HG03060 (cell line): ENCODE results near the gene IFIT5.
"Not testable (repeated sequence)": the region's sequence is repeated elsewhere in the genome, so short reads cannot be mapped to it uniquely, and the experiment has no call there.

Experiments
- ATAC-seq: cut with Tn5 transposase; IDR thresholded peaks from one replicate; pipeline ENCODE4 v1.9.1; 2021; ENCODE audit warnings: low read depth, moderate number of reproducible peaks; ENCODE audit not compliant: unreplicated experiment

Gene IFIT5

GRCh38 chr10:89391907-89392756 lies 22.2 kb upstream of the IFIT5 start, which contains the start of gene IFIT1:
Gene IFIT1 (plus strand): TSS chr10:89392623. CDS start chr10:89392713, 90 bp downstream.
- ATAC-seq = peak; percentile 48

DNA sequence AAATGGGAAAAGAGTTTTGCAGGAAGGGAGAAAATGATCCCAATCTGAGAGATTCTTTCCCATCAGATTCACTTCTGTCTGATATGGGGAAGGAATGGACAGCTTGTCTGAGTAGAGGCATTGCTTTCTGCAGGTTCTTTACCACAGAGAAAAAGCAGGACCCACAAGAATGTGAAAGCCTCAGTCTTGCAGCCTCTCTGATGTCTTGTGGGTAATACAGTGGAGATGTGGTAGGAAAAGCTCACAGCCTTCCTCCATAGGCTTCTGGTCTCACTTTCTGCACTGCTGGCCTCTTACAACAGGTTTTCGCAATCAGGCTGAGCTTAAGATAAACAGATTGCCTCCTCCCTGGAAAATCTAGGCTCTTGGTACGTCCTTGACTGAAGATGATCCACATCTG lies 21.4 kb upstream of the IFIT5 start:
- no peak for ATAC-seq

DNA sequence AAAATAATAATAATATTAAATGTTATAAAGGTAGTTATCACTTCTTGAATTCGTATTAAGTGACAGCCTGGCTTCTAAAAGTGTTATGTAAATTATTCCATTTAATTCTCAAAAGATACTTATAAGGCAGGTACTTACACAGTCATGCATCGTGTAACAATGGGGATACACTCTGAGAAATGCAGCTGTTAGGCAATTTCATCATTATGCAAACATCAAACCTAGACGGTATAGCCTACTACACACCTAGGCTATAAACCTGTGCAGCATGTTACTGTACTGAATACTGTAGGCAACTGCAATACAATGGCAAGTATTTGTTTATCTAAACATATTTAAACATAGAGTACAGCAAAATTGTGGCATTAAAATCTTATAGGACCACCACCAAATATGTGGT lies 20.5 kb upstream of the IFIT5 start:
- ATAC-seq = no peak

DNA sequence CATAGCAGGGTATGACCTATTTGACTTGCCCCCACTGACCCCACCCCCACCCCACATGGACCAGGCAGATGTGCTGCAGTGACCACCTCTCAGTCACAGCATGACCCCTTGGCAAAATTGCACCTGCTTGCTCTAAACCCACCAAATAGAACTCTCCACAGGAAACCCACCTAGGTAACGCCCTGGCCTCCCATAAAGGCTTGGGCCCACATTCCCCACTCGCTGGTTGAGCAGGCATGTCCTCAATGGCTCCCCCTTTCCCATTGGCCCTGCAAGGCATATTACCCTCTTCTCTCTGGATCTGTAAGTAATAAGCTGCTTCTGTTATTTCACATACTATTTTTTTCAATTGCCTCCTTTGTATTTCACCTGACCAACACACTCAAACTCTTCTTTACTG lies 19.2 kb upstream of the IFIT5 start:
- no peak for ATAC-seq

DNA sequence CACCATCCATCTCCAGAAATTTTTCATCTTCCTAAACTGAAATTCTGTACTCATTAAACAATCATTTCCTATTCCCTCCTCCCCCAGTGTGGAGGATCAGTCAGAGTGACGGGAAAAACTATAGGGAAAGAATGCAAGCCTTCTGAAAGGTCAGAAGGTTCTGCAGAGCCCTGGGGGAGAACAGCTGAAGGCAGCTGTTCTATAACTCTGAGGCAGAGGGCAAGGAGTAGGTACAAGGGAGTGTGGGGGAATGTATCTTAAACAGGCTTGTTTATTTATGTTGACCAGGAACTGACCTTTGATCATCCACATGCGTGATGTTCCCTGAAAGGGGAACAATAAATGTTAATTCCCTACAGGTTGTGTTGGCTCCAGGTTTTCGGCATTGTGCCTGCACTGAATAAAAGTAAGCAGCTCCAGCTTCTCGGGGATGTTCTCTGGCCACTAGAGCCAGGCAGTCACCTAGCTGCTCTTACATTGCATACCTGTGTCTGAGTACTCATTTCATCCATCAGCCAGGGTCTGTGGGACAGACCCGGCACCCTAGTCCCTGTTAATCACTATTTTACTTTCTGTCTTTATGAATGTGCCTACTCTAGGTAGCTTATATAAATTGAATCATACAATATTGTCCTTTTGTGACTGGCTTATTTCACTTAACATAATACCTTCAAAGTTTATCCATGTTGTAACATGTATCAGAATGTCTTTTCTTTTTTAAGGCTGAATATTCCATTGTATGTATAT lies 16.2 kb upstream of the IFIT5 start:
- no peak for ATAC-seq

DNA sequence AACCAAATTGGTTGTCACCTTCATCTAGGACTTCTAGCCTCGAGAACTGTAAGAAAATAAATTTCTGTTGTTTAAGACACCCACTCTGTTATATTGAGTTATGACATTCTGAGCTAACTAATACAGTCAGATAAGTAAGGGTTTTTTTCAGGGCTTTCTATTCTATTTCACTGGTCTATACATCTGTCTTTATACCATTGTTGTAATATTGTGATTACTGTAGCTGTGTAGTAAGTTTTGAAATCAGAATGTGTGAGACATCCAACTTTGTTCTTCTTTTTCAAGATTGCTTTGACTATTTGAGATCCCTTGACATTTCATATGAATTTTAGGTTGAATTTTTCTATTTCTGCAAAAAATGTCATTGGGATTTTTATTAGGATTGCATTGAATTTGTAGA lies 14.4 kb upstream of the IFIT5 start:
- ATAC-seq = no peak

DNA sequence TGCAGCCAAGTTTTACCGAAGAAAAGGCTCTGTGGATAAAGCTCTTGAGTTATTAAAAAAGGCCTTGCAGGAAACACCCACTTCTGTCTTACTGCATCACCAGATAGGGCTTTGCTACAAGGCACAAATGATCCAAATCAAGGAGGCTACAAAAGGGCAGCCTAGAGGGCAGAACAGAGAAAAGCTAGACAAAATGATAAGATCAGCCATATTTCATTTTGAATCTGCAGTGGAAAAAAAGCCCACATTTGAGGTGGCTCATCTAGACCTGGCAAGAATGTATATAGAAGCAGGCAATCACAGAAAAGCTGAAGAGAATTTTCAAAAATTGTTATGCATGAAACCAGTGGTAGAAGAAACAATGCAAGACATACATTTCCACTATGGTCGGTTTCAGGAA lies 11.3 kb upstream of the IFIT5 start:
- no peak for ATAC-seq

GRCh38 chr10:89404104-89405047 lies 10.0 kb upstream of the IFIT5 start:
- ATAC-seq = no peak

DNA sequence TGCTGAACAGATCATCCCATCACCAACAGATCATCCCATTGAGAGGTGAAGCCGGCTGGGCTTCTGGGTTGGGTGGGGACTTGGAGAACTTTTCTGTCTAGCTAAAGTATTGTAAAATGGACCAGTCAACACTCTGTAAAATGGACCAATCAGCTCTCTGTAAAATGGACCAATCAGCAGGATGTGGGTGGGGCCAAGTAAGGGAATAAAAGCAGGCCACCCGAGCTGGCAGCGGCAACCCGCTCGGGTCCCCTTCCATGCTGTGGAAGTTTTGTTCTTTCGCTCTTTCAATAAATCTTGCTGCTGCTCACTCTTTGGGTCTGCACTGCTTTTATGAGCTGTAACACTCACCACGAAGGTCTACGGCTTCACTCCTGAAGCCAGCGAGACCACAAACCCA lies 8.2 kb upstream of the IFIT5 start:
- ATAC-seq = not testable (repeated sequence)

DNA sequence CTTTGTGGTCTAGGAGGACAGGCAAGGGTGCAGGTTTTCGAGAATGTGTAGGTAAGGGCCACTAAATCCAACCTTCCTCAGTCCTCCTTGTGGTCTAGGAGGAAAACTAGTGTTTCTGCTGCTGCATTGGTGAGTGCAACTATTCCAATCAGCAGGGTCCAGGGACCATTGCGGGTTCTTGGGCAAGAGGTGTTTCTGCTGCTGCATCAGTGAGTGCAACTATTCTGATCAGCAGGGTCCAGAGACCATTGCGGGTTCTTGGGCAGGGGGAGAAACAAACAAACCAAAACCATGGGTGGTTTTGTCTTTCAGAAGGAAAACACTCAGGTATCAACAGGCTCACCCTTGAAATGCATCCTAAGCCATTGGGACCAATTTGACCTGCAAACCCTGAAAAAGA lies 6.6 kb upstream of the IFIT5 start:
- ATAC-seq = not testable (repeated sequence)

GRCh38 chr10:89409282-89409681 lies 5.1 kb upstream of the IFIT5 start:
- not testable (repeated sequence) for ATAC-seq

GRCh38 chr10:89410551-89410950 lies 3.8 kb upstream of the IFIT5 start:
- ATAC-seq = not testable (repeated sequence)

DNA sequence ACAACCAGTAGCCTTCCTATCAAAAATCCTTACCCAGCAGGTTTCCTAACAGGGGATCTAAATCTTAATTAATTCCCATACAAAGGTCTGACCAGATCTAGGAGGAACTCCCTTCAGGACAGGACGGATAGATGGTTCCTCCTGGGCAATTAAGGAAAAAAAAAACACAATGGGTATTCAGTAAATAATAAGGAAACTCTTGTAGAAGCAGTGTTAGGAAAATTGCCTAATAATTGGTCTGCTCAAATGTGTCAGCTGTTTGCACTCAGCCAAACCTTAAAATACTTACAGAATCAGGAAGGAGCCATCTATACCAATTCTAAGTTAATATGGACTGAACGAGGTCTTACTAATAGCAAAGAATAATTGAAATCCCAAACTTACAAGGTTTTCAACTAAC lies 3.2 kb upstream of the IFIT5 start:
- not testable (repeated sequence) for ATAC-seq

- not testable (repeated sequence) for ATAC-seq
Measured at GRCh38 chr10:89412276-89412675, 2.1 kb upstream of the IFIT5 start.

DNA sequence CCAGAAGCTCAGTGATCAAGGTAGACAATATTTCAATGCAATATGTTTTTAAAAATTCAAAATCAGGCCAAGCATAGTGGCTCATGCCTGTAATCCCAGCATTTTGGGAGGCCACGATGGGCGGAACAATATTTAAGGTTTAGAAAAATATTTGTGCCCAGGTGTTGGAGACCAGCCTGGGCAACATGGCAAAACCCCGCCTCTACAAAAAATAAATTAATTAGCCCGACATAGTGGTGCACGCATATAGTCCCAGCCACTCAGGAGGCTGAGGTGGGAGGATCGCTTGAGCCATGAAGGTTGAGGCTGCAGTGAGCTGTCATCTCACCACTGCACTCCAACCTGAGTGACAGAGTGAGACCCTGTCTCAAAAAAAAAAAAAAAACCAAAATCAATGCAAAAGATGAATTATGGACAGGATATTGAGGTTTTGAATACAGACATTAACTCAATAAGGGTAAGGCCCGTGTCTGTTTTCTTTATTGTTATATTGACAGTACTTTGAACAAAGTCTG lies 913 bp upstream of the IFIT5 start:
- ATAC-seq = no peak

DNA sequence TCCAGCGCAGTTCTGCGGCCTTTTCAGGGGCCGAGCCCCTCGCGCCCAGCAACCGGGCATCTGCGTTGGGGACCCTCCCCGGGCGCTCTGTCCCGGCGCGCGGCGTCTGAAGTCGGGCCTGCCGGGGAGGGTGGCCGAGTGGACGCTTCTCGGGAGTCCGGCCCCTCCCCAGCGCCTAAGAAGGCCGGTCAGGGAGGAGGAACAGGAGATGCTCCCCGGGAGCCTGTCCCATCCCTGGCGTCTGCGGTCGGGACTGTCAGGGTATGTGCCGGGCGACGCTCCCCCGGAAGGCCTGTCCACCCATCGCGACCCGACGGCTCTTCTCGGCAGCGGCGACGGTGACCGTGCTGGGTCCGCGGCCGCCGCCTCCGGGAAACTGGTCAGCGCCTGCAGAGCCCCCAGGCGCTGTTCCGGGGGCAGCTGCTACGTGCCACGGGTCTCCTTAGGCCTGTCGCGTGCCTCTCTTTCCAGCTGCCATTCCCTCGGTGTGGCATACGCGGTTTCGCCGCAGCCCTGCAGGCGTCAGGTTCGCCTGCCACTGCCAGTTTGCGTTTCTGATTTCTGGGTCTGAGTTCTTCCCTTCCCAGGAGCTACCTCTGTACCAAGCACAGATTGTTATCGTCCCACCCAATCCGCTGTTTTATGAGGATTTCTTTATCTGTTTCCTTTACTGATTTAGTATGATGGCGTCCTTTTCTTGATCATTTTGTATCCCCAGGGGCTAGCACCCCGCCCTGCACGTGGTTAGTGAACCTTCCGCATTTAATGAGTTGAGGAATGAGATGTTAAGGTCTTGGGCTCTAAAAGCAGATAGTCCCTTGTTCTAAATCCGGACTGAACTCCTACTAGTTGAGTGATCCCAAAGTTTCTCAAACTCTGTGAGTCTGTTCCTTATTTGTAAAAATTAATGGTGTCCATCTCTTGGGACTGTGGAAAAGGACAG lies 782 bp downstream of the IFIT5 start:
- no peak for ATAC-seq

DNA sequence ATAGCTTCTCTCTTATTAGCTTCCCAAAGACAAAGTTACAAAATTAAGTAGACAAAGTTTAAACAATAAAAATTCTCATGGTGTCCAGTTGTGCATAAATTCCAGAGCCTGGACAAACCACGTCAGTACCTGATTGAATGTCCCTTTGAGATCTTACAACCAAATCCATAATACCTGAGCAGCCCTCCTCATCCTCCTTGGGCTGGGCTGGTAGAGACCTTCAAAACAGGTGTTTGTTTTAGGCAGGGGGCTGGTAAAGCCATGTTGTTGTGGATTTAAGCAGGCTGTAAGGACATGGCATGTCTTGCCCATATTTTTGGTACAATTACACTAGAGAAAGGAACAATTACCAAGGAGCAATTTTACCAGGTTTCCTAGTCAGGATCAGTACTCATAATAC lies 2.1 kb downstream of the IFIT5 start:
- ATAC-seq = no peak

DNA sequence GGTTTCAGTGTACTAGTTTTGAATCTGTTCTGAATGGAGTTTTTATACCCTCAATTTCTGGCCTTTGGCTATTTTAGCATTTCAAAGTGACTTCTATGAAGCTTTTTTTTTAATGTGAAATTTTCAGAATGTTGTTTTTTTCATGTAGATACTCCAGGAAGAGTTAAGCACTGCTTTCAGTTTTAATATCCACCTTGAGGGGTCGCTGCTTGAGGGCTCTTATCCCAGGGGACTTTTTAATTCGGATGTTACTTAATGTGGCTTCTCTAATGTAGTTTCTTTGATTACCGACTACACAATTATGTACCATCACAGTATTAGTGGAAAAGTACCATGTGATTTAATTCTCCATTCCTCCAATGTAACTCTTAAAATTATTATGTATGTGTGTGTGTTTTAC lies 5.2 kb downstream of the IFIT5 start:
- no peak for ATAC-seq

DNA sequence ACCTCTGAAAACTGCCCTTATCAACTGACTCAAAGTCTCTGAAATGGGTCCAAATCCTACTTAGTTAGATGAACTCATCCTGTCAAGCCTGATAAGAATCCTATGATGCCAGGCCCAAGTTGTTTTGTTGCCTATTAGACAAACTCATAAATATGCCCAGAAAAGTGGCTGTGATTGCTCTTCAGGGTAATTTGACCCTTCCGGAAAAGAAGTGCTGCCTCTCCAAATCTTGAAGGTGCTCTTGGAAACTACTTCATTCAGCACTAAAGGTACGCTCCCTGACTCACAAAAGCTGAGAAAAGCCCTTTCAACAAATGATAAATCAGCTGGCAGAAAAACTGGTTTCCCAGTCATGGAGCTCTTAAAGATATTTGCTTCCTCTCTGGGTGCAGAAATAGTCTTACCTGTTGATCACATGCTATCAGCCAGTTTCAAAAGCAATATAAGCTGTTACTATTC lies 6.7 kb downstream of the IFIT5 start:
- no peak for ATAC-seq
